Lower leg skin (tissue), 3 donors: ENCODE data around the gene EEFSEC.

ENCODE experiments used
- POLR2A ChIP-seq, 2 donors: fragments of 450-650 bp; IDR thresholded peaks; one replicate each; pipeline ENCODE4 v1.6.1; 2016 to 2017; ENCODE audit warnings: antibody characterized with exemption in 2 of 2, mild to moderate bottlenecking in 1 of 2, moderate library complexity in 1 of 2
- TF ChIP-seq, protein P1 (sequence below), 3 donors: fragments of 450-650 bp; IDR thresholded peaks; one replicate each; pipeline ENCODE4 v1.5.1; 2016; ENCODE audit warnings: antibody characterized with exemption in 3 of 3, mild to moderate bottlenecking in 3 of 3, moderate library complexity in 2 of 3

DNA sequence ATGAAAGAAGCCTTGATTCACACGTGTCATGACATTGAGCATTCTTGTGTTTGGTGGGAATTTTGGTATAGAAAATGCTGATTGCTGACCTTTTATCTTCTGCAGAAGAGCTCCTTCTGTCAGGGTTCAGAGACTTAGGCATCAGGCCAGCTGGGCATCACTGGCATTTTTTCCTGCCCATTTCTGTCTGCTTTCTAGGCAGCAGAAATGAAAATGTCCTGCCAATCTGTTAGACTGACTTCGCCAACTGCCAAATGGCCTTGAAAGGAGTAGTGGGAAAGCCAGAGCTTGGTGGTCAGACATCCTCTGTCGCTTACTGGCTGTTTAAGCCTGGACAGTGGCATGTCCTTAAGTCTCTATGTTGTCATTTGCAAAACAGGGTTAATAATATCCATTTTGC lies 57.4 kb downstream of the EEFSEC start:
- TF ChIP-seq POLR2A (IDR thresholded peaks at IDR 0.05): no peak
- TF ChIP-seq, protein P1, sequence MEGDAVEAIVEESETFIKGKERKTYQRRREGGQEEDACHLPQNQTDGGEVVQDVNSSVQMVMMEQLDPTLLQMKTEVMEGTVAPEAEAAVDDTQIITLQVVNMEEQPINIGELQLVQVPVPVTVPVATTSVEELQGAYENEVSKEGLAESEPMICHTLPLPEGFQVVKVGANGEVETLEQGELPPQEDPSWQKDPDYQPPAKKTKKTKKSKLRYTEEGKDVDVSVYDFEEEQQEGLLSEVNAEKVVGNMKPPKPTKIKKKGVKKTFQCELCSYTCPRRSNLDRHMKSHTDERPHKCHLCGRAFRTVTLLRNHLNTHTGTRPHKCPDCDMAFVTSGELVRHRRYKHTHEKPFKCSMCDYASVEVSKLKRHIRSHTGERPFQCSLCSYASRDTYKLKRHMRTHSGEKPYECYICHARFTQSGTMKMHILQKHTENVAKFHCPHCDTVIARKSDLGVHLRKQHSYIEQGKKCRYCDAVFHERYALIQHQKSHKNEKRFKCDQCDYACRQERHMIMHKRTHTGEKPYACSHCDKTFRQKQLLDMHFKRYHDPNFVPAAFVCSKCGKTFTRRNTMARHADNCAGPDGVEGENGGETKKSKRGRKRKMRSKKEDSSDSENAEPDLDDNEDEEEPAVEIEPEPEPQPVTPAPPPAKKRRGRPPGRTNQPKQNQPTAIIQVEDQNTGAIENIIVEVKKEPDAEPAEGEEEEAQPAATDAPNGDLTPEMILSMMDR (IDR thresholded peaks at IDR 0.05): no peak
